Effector CD8-positive, alpha-beta T cell (primary cell): ENCODE results near the gene INHA.
A peak's percentile ranks its signal among the peaks of the same experiment; 100 is the strongest.

ENCODE experiments used
- DNase-seq: peaks from one replicate; lab custom pipeline; 2025; lab: John Stamatoyannopoulos, UW

INHA gene

GRCh38 chr2:219540784-219541504, 31.2 kb upstream of the INHA start:
- no peak for DNase-seq

- peak; percentile 78 for DNase-seq
Observed at GRCh38 chr2:219541611-219542180, 30.4 kb upstream of the INHA start.

- DNase-seq: no peak
Observed at GRCh38 chr2:219542931-219543595, 29.0 kb upstream of the INHA start.

GRCh38 chr2:219543596-219544358, 28.3 kb upstream of the INHA start, which contains the start of the genes CHPF and TMEM198:
Gene CHPF, minus strand, starts transcription at chr2:219543809. Its CDS starts 271 bp downstream, at chr2:219543538.
Gene TMEM198, plus strand, starts transcription at chr2:219544028. Its CDS starts 700 bp downstream, at chr2:219544728.
- DNase-seq: peak; percentile 84

- no peak for DNase-seq
Observed at GRCh38 chr2:219544567-219544966, 27.5 kb upstream of the INHA start.

- no peak for DNase-seq
Observed at GRCh38 chr2:219545295-219545942, 26.7 kb upstream of the INHA start.

GRCh38 chr2:219545943-219546352, 26.2 kb upstream of the INHA start:
- no peak for DNase-seq

- no peak for DNase-seq
Observed at GRCh38 chr2:219547621-219548020, 24.5 kb upstream of the INHA start.

GRCh38 chr2:219548990-219549389, 23.1 kb upstream of the INHA start:
- DNase-seq: no peak

GRCh38 chr2:219549619-219550018, 22.5 kb upstream of the INHA start:
- no peak for DNase-seq

- DNase-seq: no peak
Observed at GRCh38 chr2:219551441-219552381, 20.4 kb upstream of the INHA start.

- peak; percentile 76 for DNase-seq
Observed at GRCh38 chr2:219552382-219553167, 19.5 kb upstream of the INHA start.

GRCh38 chr2:219553168-219553417, 19.0 kb upstream of the INHA start:
- no peak for DNase-seq

GRCh38 chr2:219553463-219553963, 18.6 kb upstream of the INHA start:
- no peak for DNase-seq

GRCh38 chr2:219554350-219554749, 17.8 kb upstream of the INHA start:
- no peak for DNase-seq

GRCh38 chr2:219555956-219556355, 16.2 kb upstream of the INHA start:
- DNase-seq: no peak

GRCh38 chr2:219556413-219556812, 15.7 kb upstream of the INHA start:
- no peak for DNase-seq

- no peak for DNase-seq
Observed at GRCh38 chr2:219557320-219557719, 14.8 kb upstream of the INHA start.

GRCh38 chr2:219557791-219558785, 14.0 kb upstream of the INHA start:
- DNase-seq: no peak
